Aorta (tissue), 5 donors: Measurements from ENCODE around the gene MAML2. TPM values are rescaled to one million over a fixed set of nuclear protein-coding genes. Genes with fewer than 3 reads are reported as not detected.

Source experiments
- ATAC-seq: fragments of 200-7000 bp; cut with Tn5 transposase; one replicate; pipeline ENCODE4 v1.9.1; 2022; ENCODE audit warnings: moderate library complexity; ENCODE audit not compliant: low FRiP score
- DNase-seq, 2 donors: peaks; one replicate each; pipeline ENCODE4 v3.0.0-alpha.2; 2020
- H3K27ac ChIP-seq, 2 donors: one replicate each; pipeline ENCODE4 v1.5.1; 2013; ENCODE audit warnings: low read length in 2 of 2, mild to moderate bottlenecking in 2 of 2, moderate library complexity in 2 of 2, control low read depth in 1 of 2, inconsistent platforms in 1 of 2, low read depth in 1 of 2
- H3K27me3 ChIP-seq, 2 donors: one replicate each; pipeline ENCODE4 v1.6.1; 2013; ENCODE audit warnings: control low read depth in 1 of 2, low read length in 1 of 2, mild to moderate bottlenecking in 1 of 2, moderate library complexity in 1 of 2; ENCODE audit not compliant: insufficient read depth in 2 of 2, control insufficient read depth in 1 of 2
- H3K36me3 ChIP-seq, 2 donors: one replicate each; pipeline ENCODE4 v1.6.1; 2013; ENCODE audit warnings: control low read depth in 1 of 2, low read length in 1 of 2, mild to moderate bottlenecking in 1 of 2; ENCODE audit not compliant: insufficient read depth in 2 of 2, control insufficient read depth in 1 of 2
- H3K4me1 ChIP-seq, 2 donors: one replicate each; pipeline ENCODE4 v1.6.1; 2013; ENCODE audit warnings: low read length in 2 of 2, control low read depth in 1 of 2, mild to moderate bottlenecking in 1 of 2, moderate library complexity in 1 of 2; ENCODE audit not compliant: insufficient read depth in 2 of 2, control insufficient read depth in 1 of 2
- H3K4me3 ChIP-seq, 2 donors: one replicate each; pipeline ENCODE4 v1.5.1; 2013; ENCODE audit warnings: low read length in 2 of 2, control low read depth in 1 of 2, mild to moderate bottlenecking in 1 of 2
- H3K9me3 ChIP-seq: one replicate; pipeline ENCODE4 v1.6.1; 2013; ENCODE audit warnings: mild to moderate bottlenecking, low read length; ENCODE audit not compliant: control insufficient read depth
- WGBS, 2 donors: extraction: QIAGEN DNeasy Blood & Tissue Kit; methylation state at CpG; one replicate each; pipeline ENCODE4 v1.1.7; 2013; 5-methylcytosine and 5-hydroxymethylcytosine counted together
- intact Hi-C, 2 donors: fragments of 100-400 bp; cut with DNase I; formaldehyde crosslinking; loops; one replicate each; pipeline versions ENCODE4 v1.14.2 to v1.15.0; 2022
- polyA plus RNA-seq, 2 donors: library from polyadenylated mRNA; stranded (reverse); fragments of 200-250 nt; gene quantifications; one replicate each; pipeline ENCODE4 v1.2.3, GENCODE V29; 2013
- total RNA-seq, 2 donors: library from RNA; stranded (reverse); fragmentation: NEBNext Ultra II Directional; extraction: Animal tissue kit (Norgen Biotek cat#: 25700); gene quantifications; one replicate each; pipeline ENCODE4 v1.2.1, GENCODE V29; 2021
- donor health status: healthy with polysubstance abuse.
- donor health status: Bipolar disorder and iron deficiency.
- donor health status: DM: no; HTN: no; CAD: no.
- donor health status: DM: no; HTN: no; CAD: no.
- donor health status: DM: yes; HTN: yes; CAD: no.

MAML2 gene
- total and polyA plus RNA-seq, 4 donors: 6.0 to 27.5 (median 14.0) TPM

DNA sequence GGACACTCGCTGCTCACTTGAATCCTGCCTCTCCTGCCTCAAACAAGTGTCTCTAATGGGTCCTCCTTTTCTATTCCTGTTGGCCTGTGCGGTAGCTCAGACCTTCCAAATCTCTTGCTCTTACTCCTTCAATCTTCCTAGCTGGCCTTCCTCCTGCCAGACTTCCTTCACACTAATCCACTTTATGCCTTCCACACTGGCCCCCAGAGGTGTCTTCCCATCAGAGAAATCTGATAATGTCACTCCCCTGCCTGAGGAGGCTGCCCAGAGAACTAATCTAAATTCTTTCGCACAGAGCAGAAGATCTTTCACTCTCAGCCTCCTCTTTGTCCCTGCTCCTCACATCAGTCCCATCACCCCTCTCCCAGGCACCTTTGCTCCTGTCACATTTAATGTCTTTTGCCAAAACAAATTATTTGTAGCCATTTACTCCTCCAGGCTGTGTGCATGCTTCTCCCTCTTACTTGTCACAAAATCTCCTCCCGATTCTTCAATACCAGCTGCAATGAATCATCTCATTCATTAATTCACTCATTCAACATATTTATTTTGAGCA lies 175.7 kb downstream of the MAML2 start:
- no peaks in the 10 kb centered on the region for H3K27me3 ChIP-seq
- DNase-seq: no peak
- H3K36me3 ChIP-seq: no peaks in the 10 kb centered on the region
- WGBS, 2 donors: 77 to 82% methylated on average over 4 of the region's 4 CpGs
- intact Hi-C loops: loop anchor here in 1 of 2 donors (10.0 kb wide), 1 partner anchor 48 kb away; no protein-coding TSS in a partner anchor
- H3K9me3 ChIP-seq: no peaks in the 10 kb centered on the region
- peak overlapping the region in 1 of 2 donors; percentile 18 for H3K27ac ChIP-seq
- peaks cover 7 to 10% of the 10 kb centered on the region in 2 donors for H3K4me1 ChIP-seq
- H3K4me3 ChIP-seq: no peak overlapping the region
- no peak for ATAC-seq

DNA sequence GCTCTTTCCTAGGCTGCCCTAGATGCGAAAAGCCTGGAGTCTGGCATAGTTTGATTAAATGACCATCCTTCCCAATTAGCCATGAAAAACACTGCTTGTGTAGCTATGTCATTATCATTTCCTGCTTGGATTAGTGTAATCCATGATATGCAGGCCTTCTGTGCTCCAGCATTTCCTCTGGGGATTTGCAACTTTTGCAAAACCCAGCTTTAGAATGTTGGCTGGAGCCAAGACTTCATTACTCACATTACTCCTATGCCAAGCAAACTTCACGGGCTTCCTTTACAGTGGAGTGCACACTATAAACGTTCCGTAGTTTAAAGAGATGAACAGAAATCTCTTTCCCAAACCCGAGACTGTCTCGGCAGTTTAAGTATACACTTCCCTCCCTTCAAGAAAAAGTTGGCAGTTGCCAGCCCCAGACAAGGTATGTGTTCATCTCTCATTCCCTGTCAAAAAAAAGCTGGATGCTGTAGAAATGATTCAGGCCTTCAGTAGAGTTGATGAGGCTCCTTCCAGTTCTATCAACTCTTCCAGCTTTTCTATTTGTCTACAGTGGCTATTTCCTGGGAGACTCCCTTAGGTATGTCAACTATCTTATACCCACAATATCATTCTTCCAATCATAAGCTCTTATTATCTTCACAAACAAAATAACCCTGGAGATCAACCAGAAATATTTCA lies 180.0 kb downstream of the MAML2 start:
- Histone ChIP-seq H3K9me3 (no peaks in the 10 kb centered on the region), H3K36me3 (no peaks in the 10 kb centered on the region), H3K27ac (peak overlapping the region in 1 of 2 donors; percentile 77), H3K4me3 (no peak overlapping the region), H3K27me3 (no peaks in the 10 kb centered on the region), H3K4me1 (peaks cover 3 to 4% of the 10 kb centered on the region in 2 donors)
- intact Hi-C loops: loop anchor here (5.0 to 10.0 kb wide), 3 partner anchors 52 to 179 kb away; partner anchors contain the start of gene MAML2 (in 2 of the 2)
- DNase-seq (no peak), ATAC-seq (peak; percentile 78)
- WGBS, 2 donors: 2 to 6% methylated on average over 6 of the region's 6 CpGs

- H3K4me1 ChIP-seq: peaks cover 3 to 9% of the 10 kb centered on the region in 2 donors
- no peaks in the 10 kb centered on the region for H3K36me3 ChIP-seq
- no peak overlapping the region for H3K4me3 ChIP-seq
- no peaks in the 10 kb centered on the region for H3K27me3 ChIP-seq
- intact Hi-C loops: loop anchor here (5.0 to 10.0 kb wide), 3 partner anchors 53 to 181 kb away; partner anchors contain the start of gene MAML2 (in 2 of the 2)
- no peak for ATAC-seq
- peak overlapping the region in 1 of 2 donors; percentile 45 for H3K27ac ChIP-seq
- 35 to 39% methylated on average over 10 of the region's 10 CpGs for WGBS, 2 donors
- H3K9me3 ChIP-seq: no peaks in the 10 kb centered on the region
- no peak for DNase-seq
These were observed 181.5 kb downstream of the MAML2 start for GRCh38 chr11:96161307-96162089.

- H3K27ac ChIP-seq: peak overlapping the region in 1 of 2 donors; percentile 17
- H3K4me1 ChIP-seq: peaks cover 3 to 9% of the 10 kb centered on the region in 2 donors
- H3K4me3 ChIP-seq: no peak overlapping the region
- WGBS, 2 donors: 63 to 66% methylated on average over 7 of the region's 7 CpGs
- intact Hi-C loops: loop anchor here (5.0 to 10.0 kb wide), 3 partner anchors 54 to 181 kb away; partner anchors contain the start of gene MAML2 (in 2 of the 2)
- no peaks in the 10 kb centered on the region for H3K27me3 ChIP-seq
- no peaks in the 10 kb centered on the region for H3K36me3 ChIP-seq
- no peaks in the 10 kb centered on the region for H3K9me3 ChIP-seq
- ATAC-seq (no peak), DNase-seq (no peak)
These were observed 182.2 kb downstream of the MAML2 start for GRCh38 chr11:96160732-96161306.

- WGBS, 2 donors: 64 to 85% methylated on average over 6 of the region's 6 CpGs
- Histone ChIP-seq H3K4me1 (peaks cover 7 to 9% of the 10 kb centered on the region in 2 donors), H3K27me3 (no peaks in the 10 kb centered on the region), H3K36me3 (no peaks in the 10 kb centered on the region), H3K27ac (no peak overlapping the region), H3K9me3 (no peaks in the 10 kb centered on the region), H3K4me3 (no peak overlapping the region)
- intact Hi-C loops: loop anchor here (5.0 to 10.0 kb wide), 3 partner anchors 55 to 182 kb away; partner anchors contain the start of gene MAML2 (in 2 of the 2)
- ATAC-seq: no peak
- no peak for DNase-seq
These were observed 183.0 kb downstream of the MAML2 start for GRCh38 chr11:96159968-96160367.

GRCh38 chr11:96158126-96158525 lies 184.9 kb downstream of the MAML2 start:
- DNase-seq (no peak), ATAC-seq (no peak)
- Histone ChIP-seq H3K4me3 (no peak overlapping the region), H3K4me1 (peaks cover 8 to 9% of the 10 kb centered on the region in 2 donors), H3K27me3 (no peaks in the 10 kb centered on the region), H3K9me3 (no peaks in the 10 kb centered on the region), H3K27ac (peak overlapping the region in 1 of 2 donors; percentile 48), H3K36me3 (no peaks in the 10 kb centered on the region)
- 77 to 93% methylated on average over 1 of the region's 1 CpG for WGBS, 2 donors
- intact Hi-C loops: no loop called here

- Histone ChIP-seq H3K27me3 (no peaks in the 10 kb centered on the region), H3K4me3 (no peak overlapping the region), H3K36me3 (no peaks in the 10 kb centered on the region), H3K27ac (no peak overlapping the region), H3K4me1 (peaks cover 7 to 8% of the 10 kb centered on the region in 2 donors), H3K9me3 (no peaks in the 10 kb centered on the region)
- ATAC-seq: no peak
- intact Hi-C loops: no loop called here
- DNase-seq: no peak
These were observed 185.5 kb downstream of the MAML2 start for GRCh38 chr11:96157517-96157873.

DNA sequence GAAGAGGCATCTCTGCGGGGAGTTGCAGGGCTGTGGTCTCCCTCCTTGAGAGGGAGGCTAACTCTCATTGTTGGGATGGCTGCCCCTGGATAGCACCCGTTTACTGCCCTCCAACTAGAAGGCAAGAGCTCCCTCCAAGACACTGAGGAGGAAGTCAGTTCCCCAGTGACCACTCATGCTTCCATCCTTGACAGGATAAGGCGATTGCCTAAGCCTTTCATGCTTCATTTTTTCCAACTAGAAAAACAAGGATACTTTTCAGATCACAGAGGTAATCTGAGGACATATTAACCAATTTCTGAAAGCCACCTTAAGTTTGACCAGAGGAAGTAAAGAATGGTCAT lies 186.6 kb downstream of the MAML2 start:
- Histone ChIP-seq H3K9me3 (no peaks in the 10 kb centered on the region), H3K4me3 (no peak overlapping the region), H3K36me3 (no peaks in the 10 kb centered on the region), H3K4me1 (peaks cover 7 to 8% of the 10 kb centered on the region in 2 donors), H3K27me3 (no peaks in the 10 kb centered on the region), H3K27ac (peak overlapping the region in 1 of 2 donors; percentile 95)
- 38 to 45% methylated on average over 3 of the region's 3 CpGs for WGBS, 2 donors
- intact Hi-C loops: no loop called here
- ATAC-seq (peak; percentile 69), DNase-seq (no peak)
